ENCODE data around the gene MX1.
A peak's percentile ranks its signal among the peaks of the same experiment; 100 is the strongest.

Gene MX1

GRCh38 chr21:41489329-41489728 is 63.3 kb downstream of the MX1 start:
- DNase-seq = no peak

- no peak for DNase-seq
Measured at GRCh38 chr21:41490330-41490729, 64.3 kb downstream of the MX1 start.

DNA sequence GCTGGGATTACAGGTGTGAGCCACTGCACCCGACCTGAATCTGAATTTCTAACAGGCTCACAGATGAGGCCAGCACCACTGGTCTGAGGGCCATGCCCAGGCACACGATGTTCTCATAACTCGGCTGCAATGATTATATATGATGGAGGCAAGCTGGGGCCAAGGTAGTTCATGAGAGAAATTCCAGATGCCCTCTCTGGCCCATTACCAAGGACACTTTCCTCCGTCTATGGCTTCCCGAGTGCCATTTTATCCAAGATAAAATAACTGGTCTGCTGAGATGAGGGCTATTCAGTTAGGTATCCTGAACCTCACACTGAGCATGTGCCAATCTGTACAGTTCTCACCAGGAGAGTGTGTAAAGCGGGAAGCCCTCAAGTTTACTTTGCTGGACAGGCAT is 65.4 kb downstream of the MX1 start:
- no peak for DNase-seq

- no peak for DNase-seq
Measured at GRCh38 chr21:41494242-41494641, 68.2 kb downstream of the MX1 start.

- DNase-seq = no peak
Measured at GRCh38 chr21:41497008-41497407, 71.0 kb downstream of the MX1 start.

DNA sequence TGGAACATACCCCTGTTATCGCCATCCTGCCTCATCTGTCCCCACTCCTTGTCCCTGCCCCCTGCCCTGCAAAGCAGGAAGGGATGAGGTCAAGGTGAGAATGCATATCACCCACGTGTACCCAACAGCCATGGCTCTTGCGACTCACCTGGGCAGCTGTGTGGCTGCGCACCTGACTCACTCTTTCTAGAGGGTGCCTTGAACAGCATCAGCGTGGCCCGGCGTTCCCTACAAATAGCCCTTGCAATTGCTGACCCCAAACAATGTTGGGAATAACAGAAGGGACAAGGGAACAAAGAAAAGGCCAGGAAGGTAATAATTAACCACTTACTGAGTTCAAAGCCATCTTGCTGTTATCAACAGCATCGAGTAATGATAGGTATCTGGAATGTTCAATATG is 71.7 kb downstream of the MX1 start:
- DNase-seq = no peak

- no peak for DNase-seq
Measured at GRCh38 chr21:41499920-41500319, 73.9 kb downstream of the MX1 start.

DNA sequence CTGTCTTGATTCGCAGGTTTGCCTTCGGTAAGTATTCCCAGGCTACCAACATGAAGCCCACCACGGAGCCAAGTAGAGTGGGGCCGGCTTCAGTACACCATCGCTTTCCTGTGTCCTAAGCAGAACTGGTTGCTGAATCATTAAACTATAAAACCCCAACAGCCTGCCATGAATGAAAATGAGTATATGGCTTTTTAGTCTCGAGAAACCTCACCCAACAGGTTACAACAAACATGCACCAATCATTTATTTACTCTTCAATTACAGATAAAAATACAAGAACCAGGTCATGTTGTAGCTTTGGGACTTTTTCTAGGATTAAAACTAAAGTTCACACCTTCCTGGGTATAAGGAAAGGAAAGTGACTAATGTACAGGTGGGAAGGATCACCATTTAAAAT is 74.3 kb downstream of the MX1 start:
- DNase-seq = no peak

- no peak for DNase-seq
Measured at GRCh38 chr21:41500931-41501381, 74.9 kb downstream of the MX1 start.

- DNase-seq = peak in 4 of 58 donors; percentile 2 to 30 (median 4)
Measured at GRCh38 chr21:41501919-41502318, 75.9 kb downstream of the MX1 start.

GRCh38 chr21:41503331-41503730 is 77.3 kb downstream of the MX1 start:
- no peak for DNase-seq

- no peak for DNase-seq
Measured at GRCh38 chr21:41504030-41504429, 78.0 kb downstream of the MX1 start.

GRCh38 chr21:41506005-41506594 is 80.1 kb downstream of the MX1 start:
- no peak for DNase-seq

DNA sequence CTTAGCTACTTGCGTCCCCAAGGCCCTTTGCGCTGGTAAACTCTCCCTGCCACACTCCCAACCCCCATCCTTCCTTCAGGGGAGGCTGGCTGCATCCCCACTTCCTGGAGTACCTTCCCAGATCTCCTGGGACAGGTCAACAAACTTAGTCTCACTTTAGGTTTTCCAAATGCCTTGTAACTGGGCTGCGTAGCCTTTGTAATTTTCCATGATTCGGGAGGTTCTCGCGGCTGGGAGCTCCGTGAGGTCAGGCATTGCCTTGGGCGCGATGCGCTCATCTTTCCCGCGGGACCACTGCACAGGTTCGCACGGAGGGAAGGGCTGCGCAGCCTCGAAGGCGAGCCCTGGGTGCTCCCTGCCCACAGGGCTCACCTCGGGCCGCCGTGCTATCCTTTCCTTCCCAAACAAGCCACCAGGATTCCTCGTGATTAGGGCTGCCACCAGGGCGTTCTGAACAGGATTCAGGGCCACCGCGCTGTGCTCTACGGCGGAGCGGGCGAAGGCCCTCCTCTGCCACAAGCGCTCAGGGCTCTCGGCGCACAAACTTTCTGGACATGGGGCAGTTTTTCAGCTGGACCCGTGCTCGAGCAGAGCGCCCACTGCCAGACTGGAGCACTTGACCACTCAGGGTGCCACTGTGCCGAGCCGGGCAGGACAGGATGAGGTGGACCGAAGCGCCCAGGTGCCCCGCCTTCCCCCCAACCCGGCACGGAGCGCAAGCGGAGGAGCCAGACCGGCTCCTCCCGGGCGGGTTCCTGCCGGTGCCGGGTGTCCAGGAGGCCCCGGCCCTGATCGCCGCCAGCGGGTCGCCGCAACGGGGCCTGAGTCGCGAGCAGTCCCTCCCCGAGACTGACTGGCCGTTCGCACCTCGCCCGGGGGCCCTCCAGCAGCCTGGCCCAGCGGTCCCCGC is 80.8 kb downstream of the MX1 start:
- no peak for DNase-seq

- no peak for DNase-seq
Measured at GRCh38 chr21:41507521-41508414, 81.7 kb downstream of the MX1 start, which contains the start of gene TMPRSS2. TMPRSS2 (minus strand) TSS chr21:41508158; CDS start chr21:41498133, 10,025 bp downstream.

DNA sequence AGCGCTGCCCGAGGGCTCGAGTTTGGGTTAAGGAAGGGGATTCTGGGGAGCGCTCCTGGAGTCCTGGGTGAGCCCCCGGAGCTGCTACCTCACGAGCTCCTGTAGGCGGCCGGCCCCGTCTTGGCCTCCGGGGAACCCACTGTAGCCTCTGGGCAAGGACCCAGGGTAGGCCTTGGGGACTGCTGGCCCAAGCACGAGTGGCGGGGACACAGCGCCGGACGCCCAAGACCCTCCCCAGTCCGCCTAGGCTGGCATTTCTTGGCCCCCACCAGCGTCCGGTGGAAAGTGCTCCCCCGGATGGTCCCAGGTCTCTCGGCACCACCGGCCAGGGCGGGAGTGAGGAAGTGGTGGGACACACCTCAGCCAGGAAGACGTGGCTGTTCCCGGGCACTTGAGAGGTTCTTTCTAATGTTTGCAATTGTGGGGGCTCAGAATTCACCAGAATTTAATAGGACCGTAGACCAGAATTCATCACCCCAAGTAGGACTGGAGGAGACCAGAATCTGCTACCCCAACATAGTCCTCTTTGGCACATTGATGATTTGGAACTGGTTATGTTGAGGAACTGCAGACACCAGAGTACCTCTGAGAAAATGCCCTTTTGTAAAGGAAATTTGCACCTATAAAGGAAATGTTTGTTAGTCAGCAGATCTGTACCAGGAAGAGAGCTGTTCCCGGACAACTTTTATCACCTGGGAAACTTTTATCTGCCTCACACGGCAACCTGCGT is 82.5 kb downstream of the MX1 start:
- no peak for DNase-seq

Data from anterior cingulate cortex (tissue), 58 donors.